Right lobe of liver (tissue), 6 donors: ENCODE data around the gene NTN1. TPM values are rescaled to one million over a fixed set of nuclear protein-coding genes. Genes with fewer than 3 reads are reported as not detected.

Experiments used
- ATAC-seq, 4 donors: fragments of 200-7000 bp; cut with Tn5 transposase; one replicate each; pipeline ENCODE4 v1.9.1; 2020; ENCODE audit warnings: mild to moderate bottlenecking in 4 of 4, moderate library complexity in 4 of 4
- DNase-seq, 3 donors: peaks; one replicate each; pipeline ENCODE4 v3.0.0-alpha.2; 2020
- H3K27ac ChIP-seq, 3 donors: fragments of 200-600 bp; one replicate each; pipeline ENCODE4 v1.8.0; 2022
- H3K27me3 ChIP-seq, 2 donors: fragments of 200-600 bp; one replicate each; pipeline ENCODE4 v1.8.0; 2022
- H3K36me3 ChIP-seq, 4 donors: fragments of 200-600 bp; sonication (generic) in 1 of 4; one replicate each; pipeline versions ENCODE4 v1.5.1 to v1.8.0; 2017 to 2022; ENCODE audit warnings: control low read depth in 1 of 4
- H3K4me1 ChIP-seq, 4 donors: fragments of 200-600 bp; sonication (generic) in 1 of 4; one replicate each; pipeline versions ENCODE4 v1.5.1 to v1.8.0; 2017 to 2022; ENCODE audit warnings: control low read depth in 1 of 4
- H3K4me3 ChIP-seq, 3 donors: fragments of 200-600 bp; one replicate each; pipeline ENCODE4 v1.8.0; 2022
- H3K9me3 ChIP-seq, 4 donors: fragments of 200-600 bp; sonication (generic) in 1 of 4; one replicate each; pipeline versions ENCODE4 v1.5.1 to v1.8.0; 2017 to 2022; ENCODE audit warnings: control low read depth in 1 of 4
- CTCF ChIP-seq, 4 donors: fragments of 200-600 bp in 3 of 4; fragments of 450-650 bp in 1 of 4; IDR thresholded peaks; one replicate each; pipeline versions ENCODE4 v1.5.1 to v1.8.0; 2016 to 2022; ENCODE audit warnings: antibody characterized with exemption in 4 of 4, mild to moderate bottlenecking in 2 of 4
- POLR2A ChIP-seq: fragments of 450-650 bp; IDR thresholded peaks from one replicate; pipeline ENCODE4 v1.6.1; 2017; ENCODE audit warnings: antibody characterized with exemption, mild to moderate bottlenecking
- WGBS: methylation state at CpG from one replicate; pipeline ENCODE4 v1.1.6; 2018; ENCODE audit warnings: low coverage, low lambda C conversion rate; ENCODE audit not compliant: insufficient coverage; ENCODE audit errors: missing lambda C conversion rate; 5-methylcytosine and 5-hydroxymethylcytosine counted together
- intact Hi-C, 2 donors: fragments of 100-400 bp; cut with DNase I; formaldehyde crosslinking; loops; one replicate each; pipeline versions ENCODE4 v1.11.2 to v1.14.1; 2022
- total RNA-seq, 6 experiments: library from RNA; depleted of rRNA in 2 of 6; stranded (reverse); fragments of >200 nt in 2 of 6; fragmentation: NEBNext Ultra II Directional in 3 of 6; extraction: Animal tissue kit (Norgen Biotek cat#: 25700) in 3 of 6; gene quantifications; one replicate each; pipeline versions ENCODE4 v1.1.0 to v1.2.4, GENCODE V29; 2016 to 2023
- donor health status: DM: no; HTN: yes; CAD: no.
- donor health status: DM: no; HTN: no; CAD: no.
- donor health status: DM: no; HTN: no; CAD: no.
- donor health status: DM: no; HTN: yes; CAD: no.
- donor health status: DM: no; HTN: yes; CAD: no.

Gene NTN1
- total RNA-seq, 6 experiments from 2014 or later, result 3.5 to 12.5 (median 8.5) TPM

- ATAC-seq (peak; percentile 52 to 67 (median 60)), DNase-seq (peak; percentile 56 to 73 (median 69))
- no peaks in the 10 kb centered on the region for H3K27me3 ChIP-seq
- H3K4me1 ChIP-seq, result peaks cover 0 to 47% (median 16%) of the 10 kb centered on the region in 4 donors
- TF ChIP-seq CTCF (IDR thresholded peaks at IDR 0.05) (no peak), POLR2A (peak; percentile 17)
- H3K9me3 ChIP-seq, result no peaks in the 10 kb centered on the region
- H3K4me3 ChIP-seq, result no peak overlapping the region
- intact Hi-C loops, result no loop called here
- H3K27ac ChIP-seq, result peak overlapping the region in 2 of 3 donors; percentile 54 to 56
- no peaks in the 10 kb centered on the region for H3K36me3 ChIP-seq
- 26% methylated on average over 5 of the region's 6 CpGs for WGBS
These were observed 149.5 kb downstream of the NTN1 start for GRCh38 chr17:9170853-9171252.

GRCh38 chr17:9173386-9173983 is 152.2 kb downstream of the NTN1 start:
- WGBS, result 22% methylated on average over 3 of the region's 7 CpGs
- no peak overlapping the region for H3K4me3 ChIP-seq
- intact Hi-C loops, result no loop called here
- peak in 2 of 3 donors; percentile 69 to 75 for DNase-seq
- TF ChIP-seq POLR2A (no peak), CTCF (IDR thresholded peaks at IDR 0.05) (no peak)
- H3K27ac ChIP-seq, result peak overlapping the region in 1 of 3 donors; percentile 59
- H3K36me3 ChIP-seq, result no peaks in the 10 kb centered on the region
- H3K27me3 ChIP-seq, result no peaks in the 10 kb centered on the region
- peak; percentile 47 to 54 (median 50) for ATAC-seq
- H3K9me3 ChIP-seq, result no peaks in the 10 kb centered on the region
- peaks cover 0 to 71% (median 25%) of the 10 kb centered on the region in 4 donors for H3K4me1 ChIP-seq

- H3K27me3 ChIP-seq, result no peaks in the 10 kb centered on the region
- H3K4me3 ChIP-seq, result no peak overlapping the region
- H3K4me1 ChIP-seq, result peaks cover 0 to 71% (median 25%) of the 10 kb centered on the region in 4 donors
- TF ChIP-seq POLR2A (no peak), CTCF (IDR thresholded peaks at IDR 0.05) (no peak)
- H3K36me3 ChIP-seq, result no peaks in the 10 kb centered on the region
- DNase-seq (no peak), ATAC-seq (no peak)
- WGBS, result no CpG with 5 or more reads among the region's 3 CpGs
- peak overlapping the region in 1 of 3 donors; percentile 59 for H3K27ac ChIP-seq
- no peaks in the 10 kb centered on the region for H3K9me3 ChIP-seq
- intact Hi-C loops, result no loop called here
These were observed 153.0 kb downstream of the NTN1 start for GRCh38 chr17:9174312-9174711.

GRCh38 chr17:9174779-9175574 is 153.7 kb downstream of the NTN1 start:
- WGBS, result 48% methylated on average over 3 of the region's 9 CpGs

More at GRCh38 chr17:9174779-9175574, 153.7 kb downstream of the NTN1 start:
- no peak for TF ChIP-seq POLR2A
- no peak for TF ChIP-seq CTCF (IDR thresholded peaks at IDR 0.05)
- H3K9me3 ChIP-seq, result no peaks in the 10 kb centered on the region
- DNase-seq (peak; percentile 43 to 92 (median 91)), ATAC-seq (peak; percentile 26 to 59 (median 58))
- H3K27me3 ChIP-seq, result no peaks in the 10 kb centered on the region
- peak overlapping the region in 1 of 3 donors; percentile 59 for H3K27ac ChIP-seq
- intact Hi-C loops, result no loop called here
- peaks cover 0 to 71% (median 25%) of the 10 kb centered on the region in 4 donors for H3K4me1 ChIP-seq
- no peaks in the 10 kb centered on the region for H3K36me3 ChIP-seq
- H3K4me3 ChIP-seq, result no peak overlapping the region
